Activated CD8-positive, alpha-beta T cell treated with anti-CD3 and anti-CD28 coated beads for 36 hours (primary cell): Measurements from ENCODE around the gene PHF2. TPM values are rescaled to one million over a fixed set of nuclear protein-coding genes. Genes with fewer than 3 reads are reported as not detected.

Source experiments
- ATAC-seq: fragments of 200-7000 bp; cut with Tn5 transposase; one replicate; pipeline ENCODE4 v1.10.0; 2021; ENCODE audit warnings: mild to moderate bottlenecking, moderate library complexity
- CTCF ChIA-PET: fragments of 350-600 bp; sonication (Branson Sonifier 250); formaldehyde crosslinking; loops from one replicate; lab custom pipeline; 2021; ENCODE audit warnings: antibody characterized with exemption; lab: Charles Lee
- POLR2A ChIA-PET: fragments of 350-600 bp; sonication (Branson Sonifier 250); formaldehyde crosslinking; loops from one replicate; lab custom pipeline; 2021; ENCODE audit warnings: antibody characterized with exemption; lab: Charles Lee
- DNase-seq: peaks from one replicate; pipeline ENCODE4 v3.0.0-alpha.2; 2020
- H3K27ac Mint-ChIP-seq: one replicate; pipeline ENCODE4 v1.8.0; 2021; ENCODE audit warnings: mild to moderate bottlenecking, mixed read lengths
- H3K27me3 Mint-ChIP-seq: one replicate; pipeline ENCODE4 v1.8.0; 2021; ENCODE audit warnings: mixed read lengths
- H3K36me3 Mint-ChIP-seq: one replicate; pipeline ENCODE4 v1.8.0; 2021; ENCODE audit warnings: low read depth, mixed read lengths
- H3K4me1 Mint-ChIP-seq: one replicate; pipeline ENCODE4 v1.8.0; 2021; ENCODE audit warnings: low read depth, mixed read lengths
- H3K4me3 Mint-ChIP-seq: one replicate; pipeline ENCODE4 v1.8.0; 2021; ENCODE audit warnings: mild to moderate bottlenecking, moderate library complexity, mixed read lengths
- H3K9me3 Mint-ChIP-seq: one replicate; pipeline ENCODE4 v1.8.0; 2021; ENCODE audit warnings: mixed read lengths
- CTCF ChIP-seq: fragments of 200-600 bp; IDR thresholded peaks from one replicate; pipeline ENCODE4 v1.8.0; 2022; ENCODE audit warnings: antibody characterized with exemption, mild to moderate bottlenecking
- intact Hi-C: fragments of 100-400 bp; cut with micrococcal nuclease; formaldehyde crosslinking; loops from one replicate; pipeline ENCODE4 v1.10.0; 2022
- total RNA-seq, 2 experiments: library from RNA; stranded (reverse); gene quantifications; one replicate each; pipeline ENCODE4 v1.2.3, GENCODE V29; 2021

Gene PHF2
- 10 to 100 TPM; 12.9 to 13.1 TPM for total RNA-seq

- no peak for TF ChIP-seq CTCF
- H3K27me3 Mint-ChIP-seq, result no peaks in the 10 kb centered on the region
- ChIA-PET CTCF (interaction anchor here (2.1 kb wide), 1 partner anchor 10 kb away, joined by 9 read pairs; no protein-coding TSS in a partner anchor), POLR2A (interaction anchor here (1.3 to 2.1 kb wide), 2 partner anchors 10 kb away, joined by 6 read pairs; no protein-coding TSS in a partner anchor)
- intact Hi-C loops, result no loop called here
- peak within 1 kb of the TSS; percentile 81 for H3K4me3 Mint-ChIP-seq
- ATAC-seq (peak; percentile 48), DNase-seq (no peak)
- H3K4me1 Mint-ChIP-seq, result peaks cover 34% of the 10 kb centered on the region
- no peaks in the 10 kb centered on the region for H3K9me3 Mint-ChIP-seq
- peak within 1 kb of the TSS; percentile 91 for H3K27ac Mint-ChIP-seq
- H3K36me3 Mint-ChIP-seq, result peaks cover 2% of the 10 kb centered on the region
Measured at GRCh38 chr9:93576258-93577077, at the start of gene PHF2. Gene PHF2, plus strand, starts transcription at chr9:93576584. Its CDS starts 190 bp downstream, at chr9:93576774.

GRCh38 chr9:93531374-93531773 lies 45.0 kb upstream of the PHF2 start:
- Mint-ChIP-seq H3K9me3 (no peaks in the 10 kb centered on the region), H3K27ac (no peak overlapping the region), H3K4me3 (no peak overlapping the region), H3K4me1 (peaks cover 2% of the 10 kb centered on the region), H3K36me3 (peaks cover 49% of the 10 kb centered on the region), H3K27me3 (no peaks in the 10 kb centered on the region)
- no peak for ATAC-seq
- CTCF ChIA-PET, result no interaction called here
- intact Hi-C loops, result no loop called here
- no peak for DNase-seq
- POLR2A ChIA-PET, result no interaction called here
- TF ChIP-seq CTCF, result no peak

GRCh38 chr9:93532141-93532540 lies 44.2 kb upstream of the PHF2 start:
- Mint-ChIP-seq H3K36me3 (peaks cover 47% of the 10 kb centered on the region), H3K4me1 (peaks cover 2% of the 10 kb centered on the region), H3K4me3 (no peak overlapping the region), H3K27ac (no peak overlapping the region), H3K27me3 (no peaks in the 10 kb centered on the region), H3K9me3 (no peaks in the 10 kb centered on the region)
- no peak for DNase-seq
- intact Hi-C loops, result no loop called here
- TF ChIP-seq CTCF, result no peak
- ChIA-PET CTCF (no interaction called here), POLR2A (no interaction called here)
- no peak for ATAC-seq

GRCh38 chr9:93533863-93534262 lies 42.5 kb upstream of the PHF2 start:
- no peaks in the 10 kb centered on the region for H3K27me3 Mint-ChIP-seq
- H3K27ac Mint-ChIP-seq, result peak overlapping the region; percentile 39
- H3K4me3 Mint-ChIP-seq, result no peak overlapping the region
- CTCF ChIA-PET, result interaction anchor here (1.3 kb wide), 1 partner anchor 33 kb away, joined by 3 read pairs; no protein-coding TSS in a partner anchor
- DNase-seq (peak; percentile 8), ATAC-seq (no peak)
- H3K9me3 Mint-ChIP-seq, result no peaks in the 10 kb centered on the region
- H3K4me1 Mint-ChIP-seq, result peaks cover 2% of the 10 kb centered on the region
- no peak for TF ChIP-seq CTCF
- peaks cover 42% of the 10 kb centered on the region for H3K36me3 Mint-ChIP-seq
- POLR2A ChIA-PET, result no interaction called here
- intact Hi-C loops, result no loop called here

- DNase-seq (no peak), ATAC-seq (no peak)
- ChIA-PET CTCF (interaction anchor here (1.0 to 2.0 kb wide), 2 partner anchors 9 to 30 kb away, joined by 3 to 8 read pairs; no protein-coding TSS in a partner anchor), POLR2A (interaction anchor here (0.9 kb wide), 1 partner anchor 43 kb away, joined by 3 read pairs; no protein-coding TSS in a partner anchor)
- no peak for TF ChIP-seq CTCF
- H3K36me3 Mint-ChIP-seq, result peaks cover 33% of the 10 kb centered on the region
- peaks cover 2% of the 10 kb centered on the region for H3K4me1 Mint-ChIP-seq
- no peaks in the 10 kb centered on the region for H3K9me3 Mint-ChIP-seq
- H3K4me3 Mint-ChIP-seq, result no peak overlapping the region
- intact Hi-C loops, result no loop called here
- no peaks in the 10 kb centered on the region for H3K27me3 Mint-ChIP-seq
- no peak overlapping the region for H3K27ac Mint-ChIP-seq
Measured at GRCh38 chr9:93536167-93536566, 40.2 kb upstream of the PHF2 start.
